Left ventricle myocardium inferior (tissue), 1 donor: Measurements from ENCODE around the gene C2orf49. TPM values are rescaled to one million over a fixed set of nuclear protein-coding genes. Genes with fewer than 3 reads are reported as not detected.

Experiments
- DNase-seq: peaks from one replicate; pipeline ENCODE4 v3.0.0-alpha.2; 2020
- H3K27ac ChIP-seq: fragments of 200-600 bp; replicated peaks from 2 replicates; pipeline ENCODE4 v1.8.0; 2021
- H3K27me3 ChIP-seq: fragments of 200-600 bp; 2 replicates; pipeline ENCODE4 v1.8.0; 2021; ENCODE audit warnings: low read depth
- H3K36me3 ChIP-seq: fragments of 200-600 bp; 2 replicates; pipeline ENCODE4 v1.8.0; 2021
- H3K4me1 ChIP-seq: fragments of 200-600 bp; 2 replicates; pipeline ENCODE4 v1.8.0; 2021
- H3K4me3 ChIP-seq: fragments of 200-600 bp; 2 replicates; pipeline ENCODE4 v1.8.0; 2021; ENCODE audit warnings: mild to moderate bottlenecking, moderate library complexity
- H3K9me3 ChIP-seq: fragments of 200-600 bp; replicated peaks from 2 replicates; pipeline ENCODE4 v1.8.0; 2021
- intact Hi-C: fragments of 100-400 bp; cut with micrococcal nuclease; formaldehyde crosslinking; loops from one replicate; pipeline ENCODE4 v1.11.0; 2022
- total RNA-seq: library from RNA; stranded (reverse); fragmentation: NEBNext Ultra II Directional; extraction: Animal tissue kit (Norgen Biotek cat#: 25700); gene quantifications from one replicate; pipeline ENCODE4 v1.2.1, GENCODE V29; 2021
- TF ChIP-seq, protein P1 (sequence below): fragments of 200-600 bp; IDR thresholded peaks from 2 replicates; pipeline ENCODE4 v1.8.0; 2021; ENCODE audit warnings: antibody characterized with exemption, mild to moderate bottlenecking, borderline replicate concordance
- donor health status: DM: no; HTN: yes; CAD: no; lungs with severe emphysema.

The C2orf49 gene
- total RNA-seq, 1 donor from 2014 or later: 22.7 TPM

DNA sequence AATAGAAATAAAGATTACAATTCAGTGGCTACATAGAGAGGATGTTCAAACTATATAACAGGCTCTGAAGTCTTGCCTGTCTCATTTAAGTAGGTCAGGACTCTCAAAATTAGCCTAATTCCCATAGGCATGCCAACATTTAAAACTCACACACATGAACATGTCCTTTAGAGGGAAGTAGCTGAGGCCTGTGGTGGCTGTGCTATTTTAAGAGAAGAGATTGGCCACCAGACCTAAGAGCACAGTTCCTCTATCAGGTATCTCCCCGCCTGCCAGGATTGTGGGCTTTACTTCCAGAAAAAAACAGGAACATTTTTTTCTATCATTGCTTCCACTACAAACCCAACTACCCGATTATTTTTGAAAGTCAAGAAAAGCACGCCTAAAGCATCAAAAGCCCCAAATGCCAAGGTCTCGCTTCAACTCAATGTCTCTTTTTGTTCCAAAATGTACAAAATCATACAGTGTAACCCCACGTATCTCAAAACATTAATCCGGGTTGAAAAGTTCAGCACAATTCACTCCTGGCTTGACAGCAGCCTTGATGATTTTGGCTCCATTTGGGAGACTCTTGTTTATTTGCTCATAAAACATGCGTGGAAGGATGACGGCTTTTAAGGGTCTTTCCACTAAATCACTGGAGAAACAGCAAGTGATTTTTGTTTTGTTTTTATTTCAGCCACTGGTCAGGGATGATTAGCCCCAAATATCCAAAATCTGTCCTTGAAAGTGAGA, 46.3 kb downstream of the C2orf49 start:
- Histone ChIP-seq H3K4me3 (no peak overlapping the region), H3K9me3 (no peaks in the 10 kb centered on the region), H3K27me3 (no peaks in the 10 kb centered on the region), H3K4me1 (peaks cover 99% of the 10 kb centered on the region), H3K27ac (peak overlapping the region; percentile 85), H3K36me3 (peaks cover 40% of the 10 kb centered on the region)
- TF ChIP-seq, protein P1, sequence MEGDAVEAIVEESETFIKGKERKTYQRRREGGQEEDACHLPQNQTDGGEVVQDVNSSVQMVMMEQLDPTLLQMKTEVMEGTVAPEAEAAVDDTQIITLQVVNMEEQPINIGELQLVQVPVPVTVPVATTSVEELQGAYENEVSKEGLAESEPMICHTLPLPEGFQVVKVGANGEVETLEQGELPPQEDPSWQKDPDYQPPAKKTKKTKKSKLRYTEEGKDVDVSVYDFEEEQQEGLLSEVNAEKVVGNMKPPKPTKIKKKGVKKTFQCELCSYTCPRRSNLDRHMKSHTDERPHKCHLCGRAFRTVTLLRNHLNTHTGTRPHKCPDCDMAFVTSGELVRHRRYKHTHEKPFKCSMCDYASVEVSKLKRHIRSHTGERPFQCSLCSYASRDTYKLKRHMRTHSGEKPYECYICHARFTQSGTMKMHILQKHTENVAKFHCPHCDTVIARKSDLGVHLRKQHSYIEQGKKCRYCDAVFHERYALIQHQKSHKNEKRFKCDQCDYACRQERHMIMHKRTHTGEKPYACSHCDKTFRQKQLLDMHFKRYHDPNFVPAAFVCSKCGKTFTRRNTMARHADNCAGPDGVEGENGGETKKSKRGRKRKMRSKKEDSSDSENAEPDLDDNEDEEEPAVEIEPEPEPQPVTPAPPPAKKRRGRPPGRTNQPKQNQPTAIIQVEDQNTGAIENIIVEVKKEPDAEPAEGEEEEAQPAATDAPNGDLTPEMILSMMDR: no peak
- DNase-seq: no peak
- intact Hi-C loops: no loop called here

DNA sequence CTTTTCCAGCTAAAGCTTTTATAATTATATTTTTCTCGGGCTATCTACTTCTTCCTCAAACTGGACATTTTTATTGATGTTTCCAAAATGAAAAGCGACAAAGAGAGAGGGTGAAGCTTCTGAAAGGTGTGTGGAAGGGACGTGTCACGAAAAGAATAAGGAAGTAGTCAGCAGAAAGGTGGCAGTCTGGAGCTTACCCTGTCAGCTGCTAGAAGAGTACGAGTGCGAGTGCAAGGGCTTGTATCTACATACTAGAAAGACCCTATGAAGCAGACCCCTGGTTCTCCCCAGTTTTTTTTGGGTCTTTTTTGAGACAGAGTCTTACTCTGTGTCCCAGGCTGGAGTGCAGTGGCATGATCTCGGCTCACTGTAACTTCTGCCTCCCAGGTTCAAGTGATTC, 46.9 kb downstream of the C2orf49 start:
- intact Hi-C loops: no loop called here
- peaks cover 99% of the 10 kb centered on the region for H3K4me1 ChIP-seq
- no peak for DNase-seq
- H3K36me3 ChIP-seq: peaks cover 40% of the 10 kb centered on the region
- H3K27ac ChIP-seq: peak overlapping the region; percentile 85
- H3K9me3 ChIP-seq: no peaks in the 10 kb centered on the region
- H3K4me3 ChIP-seq: no peak overlapping the region
- TF ChIP-seq, protein P1: peak; percentile 15
- no peaks in the 10 kb centered on the region for H3K27me3 ChIP-seq

DNA sequence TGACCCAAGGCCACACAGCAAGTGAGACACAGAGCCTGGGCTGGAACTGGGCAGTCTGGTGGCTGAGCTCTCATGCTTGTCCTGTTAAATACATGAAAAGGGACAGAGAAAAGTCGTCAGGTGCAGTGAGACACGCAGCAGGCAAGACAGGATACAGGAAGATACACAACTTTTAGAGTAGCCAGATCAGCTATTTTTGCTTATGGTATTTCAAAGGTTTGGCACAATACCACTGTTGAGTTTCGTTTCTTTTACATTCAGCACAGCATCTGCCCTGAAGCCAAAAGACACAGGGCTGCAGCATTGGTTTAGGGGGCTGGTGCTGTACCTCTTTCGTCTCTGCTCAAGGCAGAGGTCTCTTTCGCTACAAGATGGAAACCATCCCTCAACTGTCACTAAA, 47.5 kb downstream of the C2orf49 start:
- TF ChIP-seq, protein P1: no peak
- Histone ChIP-seq H3K27ac (peak overlapping the region; percentile 85), H3K27me3 (no peaks in the 10 kb centered on the region), H3K9me3 (no peaks in the 10 kb centered on the region), H3K4me1 (peaks cover 99% of the 10 kb centered on the region), H3K4me3 (peak overlapping the region; percentile 2), H3K36me3 (peaks cover 40% of the 10 kb centered on the region)
- DNase-seq: no peak
- intact Hi-C loops: no loop called here

DNA sequence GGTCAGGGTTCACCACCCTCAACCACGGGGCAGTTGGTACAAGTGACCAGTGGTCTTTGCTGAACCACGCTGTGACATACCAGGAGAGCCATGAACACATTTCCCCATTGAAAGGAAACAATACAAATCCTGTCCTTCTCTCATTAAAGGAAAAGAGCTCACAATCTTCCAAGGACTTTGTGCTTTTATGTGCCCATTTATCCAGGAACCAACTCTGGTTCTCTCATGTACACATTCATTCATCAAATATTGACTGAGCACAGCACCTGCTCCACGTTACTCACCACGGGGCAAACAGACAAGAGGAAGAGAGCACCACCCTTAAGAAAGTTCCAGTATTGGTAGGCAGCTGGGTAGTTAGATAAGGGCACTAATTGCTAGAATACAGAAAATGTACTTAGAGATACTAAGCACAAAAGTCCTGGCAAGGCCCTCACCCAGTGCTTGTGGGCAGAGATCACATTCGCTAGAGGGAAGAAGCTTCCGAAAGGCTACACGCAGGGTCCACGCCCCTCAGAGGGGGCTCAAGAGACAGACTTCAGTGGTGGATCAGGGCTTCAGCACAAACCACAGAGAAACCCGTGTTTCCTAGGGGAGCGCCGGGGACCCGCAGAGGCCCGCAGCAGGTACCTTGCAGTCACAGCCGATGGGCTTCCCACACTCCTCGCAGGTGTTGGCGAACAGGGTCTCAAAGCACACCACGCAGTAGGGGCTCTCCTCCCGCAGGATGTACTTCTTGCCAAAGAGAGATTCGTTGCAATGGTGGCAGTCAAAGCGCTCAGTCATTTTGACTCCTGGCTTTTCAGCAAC, 48.6 kb downstream of the C2orf49 start:
- H3K4me1 ChIP-seq: peaks cover 99% of the 10 kb centered on the region
- TF ChIP-seq, protein P1: no peak
- peaks cover 40% of the 10 kb centered on the region for H3K36me3 ChIP-seq
- intact Hi-C loops: no loop called here
- H3K27me3 ChIP-seq: no peaks in the 10 kb centered on the region
- peak overlapping the region; percentile 2 for H3K4me3 ChIP-seq
- no peaks in the 10 kb centered on the region for H3K9me3 ChIP-seq
- DNase-seq: no peak
- H3K27ac ChIP-seq: peak overlapping the region; percentile 85

DNA sequence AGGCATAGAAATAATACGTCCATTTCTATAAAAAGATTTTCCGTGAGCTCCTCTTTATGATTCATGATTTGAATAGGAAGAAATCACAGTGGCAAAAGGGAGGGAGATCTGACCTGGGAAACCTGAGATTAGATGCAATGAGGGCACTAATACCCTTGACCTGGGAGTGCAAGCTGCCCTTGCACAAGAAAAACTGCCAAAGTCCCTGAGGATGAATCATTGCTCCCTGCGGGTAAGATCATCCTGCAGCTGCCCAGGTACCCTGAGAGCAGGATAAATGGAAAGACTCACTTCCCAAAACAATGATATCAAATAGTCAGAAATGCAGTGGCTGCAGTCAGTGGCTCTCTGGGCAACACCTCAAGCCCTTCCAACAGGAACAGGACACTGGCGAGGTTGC, 49.9 kb downstream of the C2orf49 start:
- DNase-seq: no peak
- intact Hi-C loops: no loop called here
- H3K4me3 ChIP-seq: no peak overlapping the region
- peaks cover 99% of the 10 kb centered on the region for H3K4me1 ChIP-seq
- peak overlapping the region; percentile 85 for H3K27ac ChIP-seq
- H3K9me3 ChIP-seq: no peaks in the 10 kb centered on the region
- peaks cover 40% of the 10 kb centered on the region for H3K36me3 ChIP-seq
- TF ChIP-seq, protein P1: no peak
- no peaks in the 10 kb centered on the region for H3K27me3 ChIP-seq
